ENCODE data around the gene GPR141. TPM values are rescaled to one million over a fixed set of nuclear protein-coding genes. Genes with fewer than 3 reads are reported as not detected.

Gene GPR141
- total RNA-seq, 1 experiment from 2014 or later, result not detected

- H3K9ac ChIP-seq (ENCODE audit: low read length), result no peak overlapping the region
- H3K27ac ChIP-seq (ENCODE audit: low read depth, low read length), result no peak overlapping the region
- intact Hi-C loops (cut with micrococcal nuclease), result no loop called here
- H4K20me1 ChIP-seq (ENCODE audit: insufficient read depth), result no peaks in the 10 kb centered on the region
- H3K4me2 ChIP-seq (ENCODE audit: low read length), result no peak overlapping the region
- H3K36me3 ChIP-seq (ENCODE audit: control insufficient read depth in 1 of 2, insufficient read depth in 2 of 2, low read length in 2 of 2), result no peaks in the 10 kb centered on the region
- ChIA-PET POLR2A (no interaction called here), CTCF (no interaction called here), RAD21 (ENCODE audit: low non-redundant PET in 1 of 2, low total read pairs in 2 of 2, uncharacterized antibody in 2 of 2, unreplicated experiment in 2 of 2) (no interaction called here)
- H3K27me3 ChIP-seq (ENCODE audit: insufficient read depth, low read length), result peaks cover 5% of the 10 kb centered on the region; the same call in 1 of the 2 replicates
- no peaks in the 10 kb centered on the region for H3K79me2 ChIP-seq (ENCODE audit: insufficient read depth, low read length)
- no peak overlapping the region for H2AFZ ChIP-seq (ENCODE audit: low read depth, low read length, poor library complexity, severe bottlenecking)
- TF ChIP-seq TCF7L2 (IDR thresholded peaks at IDR 0.05; ENCODE audit: borderline replicate concordance, extremely low read depth, insufficient read depth, insufficient read length) (no peak), EZH2 (IDR thresholded peaks at IDR 0.05) (no peak), EGR1 (IDR thresholded peaks at IDR 0.05; ENCODE audit: low read depth) (no peak)
- BruUV-seq (replicated peaks), result no TSS peak
- H3K9me3 ChIP-seq (ENCODE audit: control insufficient read depth in 1 of 2, insufficient read depth in 1 of 2, low read depth in 1 of 2, low read length in 2 of 2), result no peaks in the 10 kb centered on the region
- no peak overlapping the region for H3K4me3 ChIP-seq (replicated peaks in 1 of 2; ENCODE audit: low read depth in 1 of 2, low read length in 2 of 2)
- H3K4me1 ChIP-seq (ENCODE audit: control insufficient read depth in 1 of 2, insufficient read depth in 2 of 2, low read length in 2 of 2), result no peaks in the 10 kb centered on the region
- no peaks in the 10 kb centered on the region for H3K9me2 ChIP-seq (ENCODE audit: insufficient read depth)
- no peak for DNase-seq (ENCODE audit: low read depth, low spot score)
- ATAC-seq, result no peak
Measured at GRCh38 chr7:37684927-37685326, 1.4 kb downstream of the GPR141 start.

GRCh38 chr7:37686556-37687345 is 3.2 kb downstream of the GPR141 start:
- Histone ChIP-seq H3K4me2 (ENCODE audit: low read length) (no peak overlapping the region), H3K27ac (ENCODE audit: low read depth, low read length) (no peak overlapping the region), H3K9me3 (ENCODE audit: control insufficient read depth in 1 of 2, insufficient read depth in 1 of 2, low read depth in 1 of 2, low read length in 2 of 2) (no peaks in the 10 kb centered on the region), H3K9ac (ENCODE audit: low read length) (no peak overlapping the region), H2AFZ (ENCODE audit: low read depth, low read length, poor library complexity, severe bottlenecking) (no peak overlapping the region), H3K4me1 (ENCODE audit: control insufficient read depth in 1 of 2, insufficient read depth in 2 of 2, low read length in 2 of 2) (no peaks in the 10 kb centered on the region), H4K20me1 (ENCODE audit: insufficient read depth) (no peaks in the 10 kb centered on the region), H3K9me2 (ENCODE audit: insufficient read depth) (no peaks in the 10 kb centered on the region), H3K36me3 (ENCODE audit: control insufficient read depth in 1 of 2, insufficient read depth in 2 of 2, low read length in 2 of 2) (no peaks in the 10 kb centered on the region), H3K27me3 (ENCODE audit: insufficient read depth, low read length) (0 out of 2 replicates have a peak, but pooled peaks cover 5% of the 10 kb centered on the region), H3K79me2 (ENCODE audit: insufficient read depth, low read length) (no peaks in the 10 kb centered on the region), H3K4me3 (replicated peaks in 1 of 2; ENCODE audit: low read depth in 1 of 2, low read length in 2 of 2) (no peak overlapping the region)
- ChIA-PET RAD21 (ENCODE audit: low non-redundant PET in 1 of 2, low total read pairs in 2 of 2, uncharacterized antibody in 2 of 2, unreplicated experiment in 2 of 2) (no interaction called here), CTCF (no interaction called here), POLR2A (no interaction called here)
- no TSS peak for BruUV-seq (replicated peaks)
- intact Hi-C loops (cut with micrococcal nuclease), result no loop called here
- TF ChIP-seq SIN3A (IDR thresholded peaks at IDR 0.05; ENCODE audit: low read depth) (no peak), EGR1 (IDR thresholded peaks at IDR 0.05; ENCODE audit: low read depth) (no peak), SRF (IDR thresholded peaks at IDR 0.05; ENCODE audit: low read depth) (no peak), RAD21 (IDR thresholded peaks at IDR 0.05; ENCODE audit: low read depth) (no peak), TCF7L2 (IDR thresholded peaks at IDR 0.05; ENCODE audit: borderline replicate concordance, extremely low read depth, insufficient read depth, insufficient read length) (no peak), MAX (IDR thresholded peaks at IDR 0.05) (no peak), SP1 (IDR thresholded peaks at IDR 0.05; ENCODE audit: low read depth) (no peak)
- DNase-seq (ENCODE audit: low read depth, low spot score) (no peak), ATAC-seq (no peak)
